Measurements from ENCODE around the gene ANO7. TPM values are rescaled to one million over a fixed set of nuclear protein-coding genes. Genes with fewer than 3 reads are reported as not detected.

Gene ANO7
- total RNA-seq, 1 donor, result 1.3 TPM

- DNase-seq (ENCODE audit: low read depth in 2 of 3, low spot score in 2 of 3), result no peak
Measured at GRCh38 chr2:241240320-241241004, 52.0 kb downstream of the ANO7 start.

- DNase-seq (ENCODE audit: low read depth in 2 of 3, low spot score in 2 of 3), result no peak
Measured at GRCh38 chr2:241241669-241242068, 53.2 kb downstream of the ANO7 start.

GRCh38 chr2:241242306-241242705 is 53.8 kb downstream of the ANO7 start:
- DNase-seq (ENCODE audit: low read depth in 2 of 3, low spot score in 2 of 3), result no peak

- DNase-seq (ENCODE audit: low read depth in 2 of 3, low spot score in 2 of 3), result no peak
Measured at GRCh38 chr2:241244368-241244767, 55.9 kb downstream of the ANO7 start.

GRCh38 chr2:241248289-241248688 is 59.8 kb downstream of the ANO7 start:
- DNase-seq (ENCODE audit: low read depth in 2 of 3, low spot score in 2 of 3), result no peak

- DNase-seq (ENCODE audit: low read depth in 2 of 3, low spot score in 2 of 3), result no peak
Measured at GRCh38 chr2:241248897-241249296, 60.4 kb downstream of the ANO7 start.

GRCh38 chr2:241249654-241250053 is 61.2 kb downstream of the ANO7 start:
- no peak for DNase-seq (ENCODE audit: low read depth in 2 of 3, low spot score in 2 of 3)

- no peak for DNase-seq (ENCODE audit: low read depth in 2 of 3, low spot score in 2 of 3)
Measured at GRCh38 chr2:241252778-241253475, 64.5 kb downstream of the ANO7 start.

- DNase-seq (ENCODE audit: low read depth in 2 of 3, low spot score in 2 of 3), result no peak
Measured at GRCh38 chr2:241254904-241255351, 66.5 kb downstream of the ANO7 start.

- no peak for DNase-seq (ENCODE audit: low read depth in 2 of 3, low spot score in 2 of 3)
Measured at GRCh38 chr2:241255542-241256167, 67.2 kb downstream of the ANO7 start.

GRCh38 chr2:241256168-241256545 is 67.7 kb downstream of the ANO7 start:
- DNase-seq (ENCODE audit: low read depth in 2 of 3, low spot score in 2 of 3), result no peak

GRCh38 chr2:241257419-241258032 is 69.0 kb downstream of the ANO7 start:
- DNase-seq (ENCODE audit: low read depth in 2 of 3, low spot score in 2 of 3), result peak in 1 of 3 donors; percentile 31

- DNase-seq (ENCODE audit: low read depth in 2 of 3, low spot score in 2 of 3), result no peak
Measured at GRCh38 chr2:241258505-241259280, 70.2 kb downstream of the ANO7 start.

- DNase-seq (ENCODE audit: low read depth in 2 of 3, low spot score in 2 of 3), result no peak
Measured at GRCh38 chr2:241260911-241261310, 72.4 kb downstream of the ANO7 start.

GRCh38 chr2:241261628-241262027 is 73.2 kb downstream of the ANO7 start:
- no peak for DNase-seq (ENCODE audit: low read depth in 2 of 3, low spot score in 2 of 3)

GRCh38 chr2:241263061-241263460 is 74.6 kb downstream of the ANO7 start:
- no peak for DNase-seq (ENCODE audit: low read depth in 2 of 3, low spot score in 2 of 3)

GRCh38 chr2:241265506-241265905 is 77.0 kb downstream of the ANO7 start:
- no peak for DNase-seq (ENCODE audit: low read depth in 2 of 3, low spot score in 2 of 3)

GRCh38 chr2:241267249-241268067 is 79.0 kb downstream of the ANO7 start:
- no peak for DNase-seq (ENCODE audit: low read depth in 2 of 3, low spot score in 2 of 3)

GRCh38 chr2:241268306-241268705 is 79.8 kb downstream of the ANO7 start:
- no peak for DNase-seq (ENCODE audit: low read depth in 2 of 3, low spot score in 2 of 3)
